ENCODE measurements around the gene CALCOCO2. TPM values are rescaled to one million over a fixed set of nuclear protein-coding genes. Genes with fewer than 3 reads are reported as not detected.

The CALCOCO2 gene
- total and polyA plus RNA-seq, 10 of the 15 experiments (the other 5 are each of a cell fraction or from before 2014, with no cell fraction given): 20.2 to 138 (median 53.1) TPM

GRCh38 chr17:48890086-48890485, 59.3 kb downstream of the CALCOCO2 start:
- SMC1A ChIA-PET (ENCODE audit: uncharacterized antibody, unreplicated experiment): interaction anchor here (1.4 to 2.7 kb wide), 2 partner anchors 10 to 11 kb away, joined by 3 to 10 read pairs; no protein-coding TSS in a partner anchor
- Histone ChIP-seq H3K36me3 (ENCODE audit: control insufficient read depth in 2 of 2, insufficient read depth in 2 of 2, low read length in 1 of 2) (peaks cover 0 to under 1% of the 10 kb centered on the region in 2 experiments; a peak in 2 of 4 replicates), H4K20me1 (ENCODE audit: control insufficient read depth, insufficient read depth) (no peaks in the 10 kb centered on the region), H3K9ac (ENCODE audit: control insufficient read depth, insufficient read depth, low read length) (no peak overlapping the region), H3K4me3 (no peak overlapping the region), H3K4me1 (ENCODE audit: control insufficient read depth, insufficient read depth, low read length) (no peaks in the 10 kb centered on the region), H2AFZ (ENCODE audit: control insufficient read depth, low read depth, low read length) (no peak overlapping the region), H3K79me2 (ENCODE audit: control insufficient read depth, insufficient read depth, low read length) (peaks cover 26% of the 10 kb centered on the region), H3K27me3 (replicated peaks in 1 of 2; ENCODE audit: control insufficient read depth in 2 of 2, insufficient read depth in 2 of 2, low read length in 1 of 2) (no peaks in the 10 kb centered on the region), H3K9me3 (replicated peaks; ENCODE audit: control insufficient read depth, insufficient read depth, low read length) (no peaks in the 10 kb centered on the region), H3K27ac (ENCODE audit: control insufficient read depth, insufficient read depth) (no peak overlapping the region), H3K4me2 (ENCODE audit: control insufficient read depth, insufficient read depth) (no peak overlapping the region)
- 100% methylated on average over 2 of the region's 2 CpGs for WGBS (ENCODE audit: insufficient coverage, insufficient replicate concordance, low lambda C conversion rate, missing lambda C conversion rate)
- POLR2A ChIA-PET: interaction anchor here (1.3 kb wide), 1 partner anchor 11 kb away, joined by 3 read pairs; no protein-coding TSS in a partner anchor
- RAD21 ChIA-PET (ENCODE audit: unreplicated experiment): no interaction called here
- intact Hi-C loops (cut with micrococcal nuclease; ENCODE audit: unreplicated experiment) (loop anchor here (10.0 kb wide), 1 partner anchor 305 kb away; no protein-coding TSS in a partner anchor), in situ Hi-C loops (cut with MboI) (no loop called here)
- BruUV-seq (replicated peaks): no TSS peak
- no peak for DNase-seq (ENCODE audit: low read depth, low spot score)
- CTCF ChIA-PET: interaction anchor here (0.6 to 14.6 kb wide), 7 partner anchors 11 to 212 kb away, joined by 3 to 271 read pairs (median 5); no protein-coding TSS in a partner anchor
- FAIRE-seq: no peak
- ATAC-seq: no peak
- TF ChIP-seq, protein P1, sequence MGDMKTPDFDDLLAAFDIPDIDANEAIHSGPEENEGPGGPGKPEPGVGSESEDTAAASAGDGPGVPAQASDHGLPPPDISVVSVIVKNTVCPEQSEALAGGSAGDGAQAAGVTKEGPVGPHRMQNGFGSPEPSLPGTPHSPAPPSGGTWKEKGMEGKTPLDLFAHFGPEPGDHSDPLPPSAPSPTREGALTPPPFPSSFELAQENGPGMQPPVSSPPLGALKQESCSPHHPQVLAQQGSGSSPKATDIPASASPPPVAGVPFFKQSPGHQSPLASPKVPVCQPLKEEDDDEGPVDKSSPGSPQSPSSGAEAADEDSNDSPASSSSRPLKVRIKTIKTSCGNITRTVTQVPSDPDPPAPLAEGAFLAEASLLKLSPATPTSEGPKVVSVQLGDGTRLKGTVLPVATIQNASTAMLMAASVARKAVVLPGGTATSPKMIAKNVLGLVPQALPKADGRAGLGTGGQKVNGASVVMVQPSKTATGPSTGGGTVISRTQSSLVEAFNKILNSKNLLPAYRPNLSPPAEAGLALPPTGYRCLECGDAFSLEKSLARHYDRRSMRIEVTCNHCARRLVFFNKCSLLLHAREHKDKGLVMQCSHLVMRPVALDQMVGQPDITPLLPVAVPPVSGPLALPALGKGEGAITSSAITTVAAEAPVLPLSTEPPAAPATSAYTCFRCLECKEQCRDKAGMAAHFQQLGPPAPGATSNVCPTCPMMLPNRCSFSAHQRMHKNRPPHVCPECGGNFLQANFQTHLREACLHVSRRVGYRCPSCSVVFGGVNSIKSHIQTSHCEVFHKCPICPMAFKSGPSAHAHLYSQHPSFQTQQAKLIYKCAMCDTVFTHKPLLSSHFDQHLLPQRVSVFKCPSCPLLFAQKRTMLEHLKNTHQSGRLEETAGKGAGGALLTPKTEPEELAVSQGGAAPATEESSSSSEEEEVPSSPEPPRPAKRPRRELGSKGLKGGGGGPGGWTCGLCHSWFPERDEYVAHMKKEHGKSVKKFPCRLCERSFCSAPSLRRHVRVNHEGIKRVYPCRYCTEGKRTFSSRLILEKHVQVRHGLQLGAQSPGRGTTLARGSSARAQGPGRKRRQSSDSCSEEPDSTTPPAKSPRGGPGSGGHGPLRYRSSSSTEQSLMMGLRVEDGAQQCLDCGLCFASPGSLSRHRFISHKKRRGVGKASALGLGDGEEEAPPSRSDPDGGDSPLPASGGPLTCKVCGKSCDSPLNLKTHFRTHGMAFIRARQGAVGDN (IDR thresholded peaks at IDR 0.05): no peak
- TF ChIP-seq POLR2A (IDR thresholded peaks at IDR 0.05; ENCODE audit: low read depth, low read length) (no peak), EP300 (IDR thresholded peaks at IDR 0.05; ENCODE audit: borderline replicate concordance in 1 of 2, control insufficient read depth in 1 of 2, low read depth in 2 of 2, low read length in 2 of 2) (no peak), MTA2 (IDR thresholded peaks at IDR 0.05; ENCODE audit: low read depth) (no peak), MYB (IDR thresholded peaks at IDR 0.05; ENCODE audit: borderline replicate concordance, low read depth, low read length) (no peak), NFXL1 (IDR thresholded peaks at IDR 0.05; ENCODE audit: borderline replicate concordance) (no peak), RB1 (IDR thresholded peaks at IDR 0.05; ENCODE audit: borderline replicate concordance) (no peak), LARP7 (IDR thresholded peaks at IDR 0.05) (no peak), E2F8 (IDR thresholded peaks at IDR 0.05; ENCODE audit: low read depth, partially characterized antibody) (no peak), PML (IDR thresholded peaks at IDR 0.05; ENCODE audit: low read length) (no peak)
- TF ChIP-seq, protein P2, sequence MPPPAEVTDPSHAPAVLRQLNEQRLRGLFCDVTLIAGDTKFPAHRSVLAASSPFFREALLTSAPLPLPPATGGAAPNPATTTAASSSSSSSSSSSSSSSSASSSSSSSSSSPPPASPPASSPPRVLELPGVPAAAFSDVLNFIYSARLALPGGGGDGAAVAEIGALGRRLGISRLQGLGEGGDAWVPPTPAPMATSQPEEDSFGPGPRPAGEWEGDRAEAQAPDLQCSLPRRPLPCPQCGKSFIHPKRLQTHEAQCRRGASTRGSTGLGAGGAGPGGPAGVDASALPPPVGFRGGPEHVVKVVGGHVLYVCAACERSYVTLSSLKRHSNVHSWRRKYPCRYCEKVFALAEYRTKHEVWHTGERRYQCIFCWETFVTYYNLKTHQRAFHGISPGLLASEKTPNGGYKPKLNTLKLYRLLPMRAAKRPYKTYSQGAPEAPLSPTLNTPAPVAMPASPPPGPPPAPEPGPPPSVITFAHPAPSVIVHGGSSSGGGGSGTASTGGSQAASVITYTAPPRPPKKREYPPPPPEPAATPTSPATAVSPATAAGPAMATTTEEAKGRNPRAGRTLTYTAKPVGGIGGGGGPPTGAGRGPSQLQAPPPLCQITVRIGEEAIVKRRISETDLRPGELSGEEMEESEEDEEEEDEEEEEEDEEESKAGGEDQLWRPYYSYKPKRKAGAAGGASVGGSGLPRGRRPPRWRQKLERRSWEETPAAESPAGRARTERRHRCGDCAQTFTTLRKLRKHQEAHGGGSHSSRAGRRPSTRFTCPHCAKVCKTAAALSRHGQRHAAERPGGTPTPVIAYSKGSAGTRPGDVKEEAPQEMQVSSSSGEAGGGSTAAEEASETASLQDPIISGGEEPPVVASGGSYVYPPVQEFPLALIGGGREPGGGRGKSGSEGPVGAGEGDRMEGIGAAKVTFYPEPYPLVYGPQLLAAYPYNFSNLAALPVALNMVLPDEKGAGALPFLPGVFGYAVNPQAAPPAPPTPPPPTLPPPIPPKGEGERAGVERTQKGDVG (CRISPR knock-in tag; IDR thresholded peaks at IDR 0.05): no peak
- TF ChIP-seq, protein P3, sequence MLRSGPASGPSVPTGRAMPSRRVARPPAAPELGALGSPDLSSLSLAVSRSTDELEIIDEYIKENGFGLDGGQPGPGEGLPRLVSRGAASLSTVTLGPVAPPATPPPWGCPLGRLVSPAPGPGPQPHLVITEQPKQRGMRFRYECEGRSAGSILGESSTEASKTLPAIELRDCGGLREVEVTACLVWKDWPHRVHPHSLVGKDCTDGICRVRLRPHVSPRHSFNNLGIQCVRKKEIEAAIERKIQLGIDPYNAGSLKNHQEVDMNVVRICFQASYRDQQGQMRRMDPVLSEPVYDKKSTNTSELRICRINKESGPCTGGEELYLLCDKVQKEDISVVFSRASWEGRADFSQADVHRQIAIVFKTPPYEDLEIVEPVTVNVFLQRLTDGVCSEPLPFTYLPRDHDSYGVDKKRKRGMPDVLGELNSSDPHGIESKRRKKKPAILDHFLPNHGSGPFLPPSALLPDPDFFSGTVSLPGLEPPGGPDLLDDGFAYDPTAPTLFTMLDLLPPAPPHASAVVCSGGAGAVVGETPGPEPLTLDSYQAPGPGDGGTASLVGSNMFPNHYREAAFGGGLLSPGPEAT (IDR thresholded peaks at IDR 0.05; ENCODE audit: low read depth): no peak
